8988T (cell line): ENCODE data around the gene ITGA3.

Experiments used
- DNase-seq: peaks from one replicate; pipeline ENCODE4 v3.0.0; 2011

Gene ITGA3

GRCh38 chr17:50113624-50114320 lies 57.9 kb downstream of the ITGA3 start:
- DNase-seq: no peak

GRCh38 chr17:50114401-50114800 lies 58.5 kb downstream of the ITGA3 start:
- DNase-seq: no peak

DNA sequence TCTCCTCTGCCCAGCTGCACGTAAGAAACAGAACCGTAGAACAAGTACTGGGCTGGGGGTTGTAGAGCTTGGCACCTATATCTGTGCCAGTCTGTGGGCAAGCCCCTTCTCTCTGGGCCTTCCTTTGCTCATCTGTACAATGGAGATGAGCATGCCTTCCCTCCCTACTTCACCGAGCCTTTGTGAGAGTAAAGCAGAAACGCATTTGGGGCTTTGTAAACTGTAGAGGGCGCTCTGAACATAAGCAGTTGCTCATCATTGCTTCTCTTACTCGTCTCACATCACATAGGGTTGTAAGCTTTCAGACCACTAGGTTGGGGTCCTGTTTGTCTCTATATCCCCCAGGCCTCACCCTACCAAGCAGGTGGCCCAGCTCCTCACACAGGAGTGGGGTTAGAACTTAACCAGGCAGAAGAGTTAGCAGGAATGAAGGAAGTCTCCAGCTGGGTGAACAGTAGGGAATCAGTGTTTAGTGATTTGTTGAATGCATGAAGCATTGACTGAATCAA lies 59.0 kb downstream of the ITGA3 start:
- DNase-seq: peak; percentile 89

- DNase-seq: no peak
These were observed 59.8 kb downstream of the ITGA3 start for GRCh38 chr17:50115756-50116155.

- DNase-seq: no peak
These were observed 61.5 kb downstream of the ITGA3 start for GRCh38 chr17:50117202-50118051.

GRCh38 chr17:50118076-50118827 lies 62.3 kb downstream of the ITGA3 start:
- DNase-seq: no peak

- no peak for DNase-seq
These were observed 62.9 kb downstream of the ITGA3 start for GRCh38 chr17:50118828-50119218.

GRCh38 chr17:50120475-50121253 lies 64.8 kb downstream of the ITGA3 start:
- DNase-seq: no peak

GRCh38 chr17:50122945-50123344 lies 67.0 kb downstream of the ITGA3 start:
- no peak for DNase-seq

DNA sequence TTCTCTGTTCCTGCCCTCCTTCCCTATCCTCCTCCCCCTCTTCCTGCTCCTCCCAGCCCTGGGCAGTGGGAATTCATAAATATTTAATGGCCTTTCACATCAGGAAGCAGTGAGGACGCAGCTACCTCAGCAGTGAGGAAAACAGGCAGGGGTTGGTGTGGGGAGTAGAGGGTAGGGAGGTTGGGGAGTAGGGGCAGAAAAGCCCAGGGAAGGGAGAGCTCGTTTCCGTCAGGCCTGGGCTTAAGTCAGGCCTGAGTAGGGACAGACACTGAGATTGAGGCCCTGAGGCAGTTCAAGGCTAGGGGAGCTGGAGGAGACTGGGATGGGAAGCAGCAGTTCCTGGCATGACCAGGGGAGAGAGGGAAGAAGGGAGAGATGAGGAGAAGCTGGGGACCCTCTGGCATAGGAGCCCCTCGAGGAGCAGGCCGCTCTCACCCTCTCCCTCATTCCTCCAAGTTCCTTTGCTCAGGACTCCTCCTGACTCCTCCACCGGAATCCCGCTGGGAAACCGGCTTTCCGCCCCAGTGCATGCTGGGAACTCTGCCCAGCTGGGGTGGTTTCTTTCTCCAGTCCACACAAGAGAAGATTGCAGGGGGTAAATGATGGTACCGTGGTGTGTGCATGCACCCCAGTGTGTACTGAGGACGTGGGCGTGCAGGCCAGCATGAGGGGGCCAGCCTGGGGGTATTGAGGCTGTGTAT lies 67.9 kb downstream of the ITGA3 start:
- DNase-seq: no peak

DNA sequence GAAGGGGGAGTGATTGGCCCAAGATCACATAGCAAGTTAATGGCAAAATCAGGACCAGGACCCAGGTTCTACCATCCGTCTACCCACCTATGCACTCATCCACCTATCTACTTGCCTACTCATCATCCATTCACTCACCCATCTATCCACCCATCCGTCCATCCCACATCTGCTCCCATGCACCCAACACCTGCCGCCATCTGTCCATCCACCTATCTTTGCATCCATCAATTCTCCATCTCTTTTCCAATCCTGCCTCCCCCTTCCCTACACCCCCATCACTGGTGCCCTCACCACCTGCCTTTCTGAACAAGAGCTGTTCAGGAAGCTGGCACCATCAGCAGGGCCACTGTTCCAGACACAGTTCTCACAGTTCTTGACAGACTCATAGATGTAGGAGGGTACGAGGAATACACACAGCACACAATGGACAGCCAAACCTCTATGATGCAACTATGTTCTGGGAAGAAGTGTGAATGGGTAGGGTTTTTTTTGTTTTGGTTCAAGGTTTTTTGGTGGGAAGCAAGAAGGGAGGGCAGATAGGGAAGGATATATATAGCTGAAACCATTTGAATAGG lies 69.6 kb downstream of the ITGA3 start:
- no peak for DNase-seq

DNA sequence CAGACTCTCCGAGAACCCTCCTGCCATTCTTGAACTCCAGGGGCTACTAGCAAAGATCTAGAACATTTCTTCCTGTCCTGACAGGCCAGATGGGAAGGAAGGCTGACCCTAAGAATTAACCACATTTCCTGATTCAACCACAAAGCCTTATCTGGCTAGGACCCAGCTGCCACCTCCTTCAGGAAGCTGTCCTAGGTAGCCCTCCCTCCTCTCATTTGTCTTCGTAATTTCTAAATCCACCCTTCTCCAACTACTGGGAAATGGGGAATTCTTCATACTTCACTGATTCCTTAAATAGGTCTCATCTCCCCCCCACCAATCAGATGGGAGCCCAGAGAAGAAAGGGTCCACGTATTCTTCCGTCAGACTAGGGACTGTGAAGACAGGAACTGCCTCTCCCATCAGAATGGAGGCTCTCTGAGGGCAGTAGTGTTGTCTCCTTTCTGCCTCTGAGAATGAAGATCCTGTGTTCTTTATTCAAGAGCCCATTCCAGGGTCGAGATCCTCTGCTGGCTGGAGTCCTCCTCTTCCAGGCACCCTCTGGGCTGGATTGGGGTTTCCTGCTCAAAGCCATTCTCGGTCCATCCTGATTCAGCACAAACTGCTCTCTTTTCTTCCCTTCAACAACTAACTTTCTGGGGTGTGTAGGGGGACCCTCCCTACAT lies 71.9 kb downstream of the ITGA3 start:
- DNase-seq: no peak

GRCh38 chr17:50128441-50129352 lies 72.8 kb downstream of the ITGA3 start:
- DNase-seq: no peak

- DNase-seq: no peak
These were observed 73.4 kb downstream of the ITGA3 start for GRCh38 chr17:50129353-50129727.

- peak; percentile 92 for DNase-seq
These were observed 74.0 kb downstream of the ITGA3 start, which contains the start of gene SAMD14 for GRCh38 chr17:50129728-50130558. Gene SAMD14 (minus strand): TSS chr17:50130160. CDS start chr17:50124959, 5,201 bp downstream.

DNA sequence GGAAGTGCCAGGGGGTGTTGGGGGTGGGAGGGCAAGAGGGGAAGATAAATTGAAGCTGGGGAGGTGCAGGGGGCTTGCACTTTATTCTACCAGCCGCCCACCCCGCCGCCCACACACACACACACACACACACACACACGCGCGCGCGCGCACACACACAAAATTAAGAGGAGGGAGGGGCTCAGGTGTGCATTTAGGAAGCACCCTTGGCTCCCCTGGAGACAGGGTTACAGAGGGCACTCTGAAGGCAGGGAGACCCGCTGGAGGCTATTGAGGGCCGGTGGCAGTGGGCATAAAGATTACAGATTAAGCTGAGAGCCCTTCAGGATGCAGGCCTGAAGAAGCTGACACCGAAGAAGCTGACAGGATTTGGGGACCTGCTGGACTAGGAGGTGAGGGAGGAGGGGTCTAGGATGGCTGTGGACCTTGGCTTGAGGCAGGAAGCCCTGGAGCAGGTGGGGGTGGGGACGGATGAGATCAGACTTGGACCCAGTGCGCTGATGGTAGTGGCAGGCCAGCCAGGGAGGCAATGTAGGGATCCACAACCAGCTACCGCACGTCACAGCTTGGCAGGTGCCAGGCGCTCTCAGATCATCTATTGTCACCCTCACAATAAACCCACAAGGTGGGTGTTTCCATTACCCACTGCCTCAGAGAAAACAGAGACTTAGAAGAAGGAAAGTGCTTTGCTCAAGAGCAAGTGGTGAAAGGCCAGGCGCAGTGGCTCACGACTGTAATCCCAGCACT lies 74.8 kb downstream of the ITGA3 start:
- DNase-seq: no peak

- DNase-seq: no peak
These were observed 76.3 kb downstream of the ITGA3 start for GRCh38 chr17:50132104-50132794.
